ENCODE data around the gene TOX2. TPM values are rescaled to one million over a fixed set of nuclear protein-coding genes. Genes with fewer than 3 reads are reported as not detected.

TOX2 gene
- total RNA-seq, 1 donor from 2014 or later = 4.7 TPM

- no peak for DNase-seq (ENCODE audit: extremely low spot score, unreplicated experiment)
- H3K9me3 Mint-ChIP-seq = no peaks in the 10 kb centered on the region
- H3K4me3 Mint-ChIP-seq = no peak overlapping the region
- H3K36me3 Mint-ChIP-seq = no peaks in the 10 kb centered on the region
- H3K27ac Mint-ChIP-seq = no peak overlapping the region
- TF ChIP-seq, protein P1, sequence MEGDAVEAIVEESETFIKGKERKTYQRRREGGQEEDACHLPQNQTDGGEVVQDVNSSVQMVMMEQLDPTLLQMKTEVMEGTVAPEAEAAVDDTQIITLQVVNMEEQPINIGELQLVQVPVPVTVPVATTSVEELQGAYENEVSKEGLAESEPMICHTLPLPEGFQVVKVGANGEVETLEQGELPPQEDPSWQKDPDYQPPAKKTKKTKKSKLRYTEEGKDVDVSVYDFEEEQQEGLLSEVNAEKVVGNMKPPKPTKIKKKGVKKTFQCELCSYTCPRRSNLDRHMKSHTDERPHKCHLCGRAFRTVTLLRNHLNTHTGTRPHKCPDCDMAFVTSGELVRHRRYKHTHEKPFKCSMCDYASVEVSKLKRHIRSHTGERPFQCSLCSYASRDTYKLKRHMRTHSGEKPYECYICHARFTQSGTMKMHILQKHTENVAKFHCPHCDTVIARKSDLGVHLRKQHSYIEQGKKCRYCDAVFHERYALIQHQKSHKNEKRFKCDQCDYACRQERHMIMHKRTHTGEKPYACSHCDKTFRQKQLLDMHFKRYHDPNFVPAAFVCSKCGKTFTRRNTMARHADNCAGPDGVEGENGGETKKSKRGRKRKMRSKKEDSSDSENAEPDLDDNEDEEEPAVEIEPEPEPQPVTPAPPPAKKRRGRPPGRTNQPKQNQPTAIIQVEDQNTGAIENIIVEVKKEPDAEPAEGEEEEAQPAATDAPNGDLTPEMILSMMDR (conservative IDR thresholded peaks at IDR 0.05) = no peak
- H3K4me1 Mint-ChIP-seq (ENCODE audit: unreplicated experiment) = no peaks in the 10 kb centered on the region
- H3K27me3 Mint-ChIP-seq = peaks cover 73% of the 10 kb centered on the region
These were observed 11.8 kb downstream of the TOX2 start for GRCh38 chr20:43926287-43927050.

GRCh38 chr20:43931976-43932375, 17.3 kb downstream of the TOX2 start:
- Mint-ChIP-seq H3K9me3 (no peaks in the 10 kb centered on the region), H3K27me3 (peaks cover 41% of the 10 kb centered on the region), H3K36me3 (no peaks in the 10 kb centered on the region), H3K27ac (no peak overlapping the region), H3K4me1 (ENCODE audit: unreplicated experiment) (no peaks in the 10 kb centered on the region), H3K4me3 (no peak overlapping the region)
- no peak for DNase-seq (ENCODE audit: extremely low spot score, unreplicated experiment)
- TF ChIP-seq, protein P1 (conservative IDR thresholded peaks at IDR 0.05) = no peak

DNA sequence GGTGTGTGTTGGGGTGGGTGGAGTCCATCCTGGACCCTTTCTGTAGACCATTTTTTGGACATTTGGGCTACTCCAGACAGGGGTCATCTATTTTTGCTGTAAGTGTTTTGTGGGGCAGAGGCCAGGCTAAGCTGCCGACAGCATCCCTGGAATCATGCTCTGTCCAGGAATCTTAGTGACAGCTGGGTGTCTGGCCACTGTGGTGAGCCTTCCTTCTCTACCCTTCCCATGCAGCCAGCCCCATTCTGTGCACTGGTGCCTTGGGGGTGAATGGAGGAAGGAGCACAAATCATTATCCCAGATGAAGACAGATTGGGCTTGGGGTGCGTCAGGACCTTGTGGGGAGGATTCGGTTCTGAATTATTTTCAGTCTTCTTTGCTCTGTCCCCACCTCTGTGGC, 20.2 kb downstream of the TOX2 start:
- H3K27me3 Mint-ChIP-seq = peaks cover 24% of the 10 kb centered on the region
- H3K27ac Mint-ChIP-seq = no peak overlapping the region
- no peaks in the 10 kb centered on the region for H3K9me3 Mint-ChIP-seq
- no peak for DNase-seq (ENCODE audit: extremely low spot score, unreplicated experiment)
- H3K36me3 Mint-ChIP-seq = no peaks in the 10 kb centered on the region
- no peak overlapping the region for H3K4me3 Mint-ChIP-seq
- no peaks in the 10 kb centered on the region for H3K4me1 Mint-ChIP-seq (ENCODE audit: unreplicated experiment)
- TF ChIP-seq, protein P1 (conservative IDR thresholded peaks at IDR 0.05) = no peak

DNA sequence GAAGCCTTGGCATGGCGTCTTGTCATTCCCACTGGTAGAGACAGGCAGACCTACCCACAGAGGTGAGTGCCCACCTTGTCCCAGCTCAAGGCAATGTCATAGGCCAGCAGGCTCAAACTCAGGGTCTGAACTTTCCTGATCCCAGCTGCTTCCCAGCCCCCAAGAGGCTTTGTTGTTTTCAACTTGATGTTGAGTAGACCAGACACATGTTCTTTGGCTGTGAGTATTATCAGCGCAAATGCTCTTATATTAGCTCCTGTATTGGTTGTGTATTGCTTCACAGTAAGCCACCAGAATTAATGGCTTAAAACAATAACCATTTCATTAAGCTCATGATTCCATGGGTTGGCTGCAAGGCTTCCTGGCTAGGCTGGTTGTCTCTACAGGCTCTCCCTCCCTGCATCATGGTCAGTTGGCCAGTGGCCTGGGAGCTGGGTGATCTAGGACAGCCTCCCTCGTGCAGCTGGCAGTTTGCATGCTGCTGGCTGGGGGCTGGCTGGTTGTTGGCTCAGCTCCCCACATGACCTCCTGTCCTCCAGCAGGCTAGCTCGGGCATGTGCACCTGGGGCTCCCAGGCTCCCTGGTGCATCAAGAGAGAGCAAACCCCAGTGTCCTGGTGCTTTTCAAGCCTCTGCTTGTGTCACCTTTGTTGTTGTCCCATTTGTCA, 21.6 kb downstream of the TOX2 start:
- Mint-ChIP-seq H3K4me3 (no peak overlapping the region), H3K27me3 (peaks cover 22% of the 10 kb centered on the region), H3K9me3 (no peaks in the 10 kb centered on the region), H3K27ac (no peak overlapping the region), H3K36me3 (no peaks in the 10 kb centered on the region), H3K4me1 (ENCODE audit: unreplicated experiment) (no peaks in the 10 kb centered on the region)
- TF ChIP-seq, protein P1 (conservative IDR thresholded peaks at IDR 0.05) = no peak
- DNase-seq (ENCODE audit: extremely low spot score, unreplicated experiment) = no peak

GRCh38 chr20:43936805-43937204, 22.2 kb downstream of the TOX2 start:
- no peak overlapping the region for H3K27ac Mint-ChIP-seq
- H3K9me3 Mint-ChIP-seq = no peaks in the 10 kb centered on the region
- TF ChIP-seq, protein P1 (conservative IDR thresholded peaks at IDR 0.05) = no peak
- DNase-seq (ENCODE audit: extremely low spot score, unreplicated experiment) = no peak
- H3K4me1 Mint-ChIP-seq (ENCODE audit: unreplicated experiment) = no peaks in the 10 kb centered on the region
- H3K4me3 Mint-ChIP-seq = no peak overlapping the region
- no peaks in the 10 kb centered on the region for H3K36me3 Mint-ChIP-seq
- H3K27me3 Mint-ChIP-seq = peaks cover 17% of the 10 kb centered on the region
